PC-9 (cell line): ENCODE data around the gene SEC14L6.

Experiments used
- CTCF ChIP-seq: fragments of 200-600 bp; sonication (generic); conservative IDR thresholded peaks from 2 replicates; pipeline ENCODE4 v1.6.1; 2017; ENCODE audit warnings: mixed run types, antibody characterized with exemption, mild to moderate bottlenecking, moderate library complexity
- EZH2 ChIP-seq: fragments of 200-600 bp; sonication (generic); IDR thresholded peaks from 2 replicates; pipeline ENCODE4 v1.8.0; 2017; ENCODE audit warnings: antibody characterized with exemption, low read depth

- TF ChIP-seq CTCF (no peak), EZH2 (no peak)
Observed at GRCh38 chr22:30481711-30482110, 64.8 kb downstream of the SEC14L6 start.
